NB4 (cell line): Measurements from ENCODE around the gene SH3PXD2A.

Source experiments
- POLR2A ChIP-seq: IDR thresholded peaks from 2 replicates; pipeline ENCODE4 v1.6.1; 2011; ENCODE audit warnings: mild to moderate bottlenecking; ENCODE audit not compliant: insufficient read length; ENCODE audit errors: extremely low read depth
- TF ChIP-seq, protein P1 (sequence below): IDR thresholded peaks from one replicate; pipeline ENCODE4 v1.5.1; 2012; ENCODE audit warnings: low read depth, low read length
- TF ChIP-seq, protein P2 (sequence below): IDR thresholded peaks from 2 replicates; pipeline ENCODE4 v1.6.1; 2011; ENCODE audit warnings: low read depth, low read length

DNA sequence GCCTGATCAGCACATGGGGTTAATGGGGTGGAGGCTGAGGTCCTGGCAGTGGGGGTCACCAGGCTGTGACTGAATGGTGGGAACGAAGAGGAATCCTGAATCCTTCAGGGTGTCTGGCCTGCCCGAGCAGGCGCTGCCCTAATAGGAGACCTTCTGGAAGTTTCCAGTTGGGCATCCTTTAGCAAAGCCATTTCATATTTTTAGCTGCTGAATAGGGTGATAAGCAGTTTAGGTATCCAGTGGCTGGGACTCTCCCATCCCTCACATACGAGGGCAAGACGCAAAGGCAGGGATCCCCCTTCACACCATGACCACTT, 159.3 kb downstream of the SH3PXD2A start:
- TF ChIP-seq, protein P1, sequence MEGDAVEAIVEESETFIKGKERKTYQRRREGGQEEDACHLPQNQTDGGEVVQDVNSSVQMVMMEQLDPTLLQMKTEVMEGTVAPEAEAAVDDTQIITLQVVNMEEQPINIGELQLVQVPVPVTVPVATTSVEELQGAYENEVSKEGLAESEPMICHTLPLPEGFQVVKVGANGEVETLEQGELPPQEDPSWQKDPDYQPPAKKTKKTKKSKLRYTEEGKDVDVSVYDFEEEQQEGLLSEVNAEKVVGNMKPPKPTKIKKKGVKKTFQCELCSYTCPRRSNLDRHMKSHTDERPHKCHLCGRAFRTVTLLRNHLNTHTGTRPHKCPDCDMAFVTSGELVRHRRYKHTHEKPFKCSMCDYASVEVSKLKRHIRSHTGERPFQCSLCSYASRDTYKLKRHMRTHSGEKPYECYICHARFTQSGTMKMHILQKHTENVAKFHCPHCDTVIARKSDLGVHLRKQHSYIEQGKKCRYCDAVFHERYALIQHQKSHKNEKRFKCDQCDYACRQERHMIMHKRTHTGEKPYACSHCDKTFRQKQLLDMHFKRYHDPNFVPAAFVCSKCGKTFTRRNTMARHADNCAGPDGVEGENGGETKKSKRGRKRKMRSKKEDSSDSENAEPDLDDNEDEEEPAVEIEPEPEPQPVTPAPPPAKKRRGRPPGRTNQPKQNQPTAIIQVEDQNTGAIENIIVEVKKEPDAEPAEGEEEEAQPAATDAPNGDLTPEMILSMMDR = no peak
- no peak for TF ChIP-seq POLR2A
- TF ChIP-seq, protein P2, sequence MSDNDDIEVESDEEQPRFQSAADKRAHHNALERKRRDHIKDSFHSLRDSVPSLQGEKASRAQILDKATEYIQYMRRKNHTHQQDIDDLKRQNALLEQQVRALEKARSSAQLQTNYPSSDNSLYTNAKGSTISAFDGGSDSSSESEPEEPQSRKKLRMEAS = no peak
